Liver (tissue), 9 donors: Measurements from ENCODE around the gene ATG10. TPM values are rescaled to one million over a fixed set of nuclear protein-coding genes. Genes with fewer than 3 reads are reported as not detected.

Experiments
- DNase-seq: peaks from one replicate; pipeline ENCODE4 v3.0.0-alpha.2; 2017; ENCODE audit warnings: low spot score
- H3K27ac ChIP-seq, 2 donors: one replicate each; pipeline ENCODE4 v1.7.0; 2013; ENCODE audit warnings: inconsistent platforms in 2 of 2, low read length in 2 of 2, control low read depth in 1 of 2, low read depth in 1 of 2, mild to moderate bottlenecking in 1 of 2
- H3K27me3 ChIP-seq, 4 donors: one replicate each; pipeline versions ENCODE4 v1.6.1 to v1.7.0; 2013; ENCODE audit warnings: low read length in 3 of 4, inconsistent platforms in 1 of 4, mild to moderate bottlenecking in 1 of 4, moderate library complexity in 1 of 4; ENCODE audit not compliant: control insufficient read depth in 4 of 4, insufficient read depth in 4 of 4
- H3K36me3 ChIP-seq, 4 donors: one replicate each; pipeline versions ENCODE4 v1.6.1 to v1.7.0; 2013; ENCODE audit warnings: low read length in 3 of 4, mild to moderate bottlenecking in 3 of 4, low read depth in 1 of 4, moderate library complexity in 1 of 4; ENCODE audit not compliant: control insufficient read depth in 4 of 4, insufficient read depth in 3 of 4
- H3K4me1 ChIP-seq, 4 donors: one replicate each; pipeline versions ENCODE4 v1.6.1 to v1.7.0; 2013; ENCODE audit warnings: low read length in 3 of 4, mild to moderate bottlenecking in 3 of 4, moderate library complexity in 1 of 4; ENCODE audit not compliant: control insufficient read depth in 4 of 4, insufficient read depth in 4 of 4
- H3K4me3 ChIP-seq, 3 donors: one replicate each; pipeline versions ENCODE4 v1.6.1 to v1.7.0; 2013; ENCODE audit warnings: low read length in 3 of 3, control low read depth in 1 of 3, low read depth in 1 of 3, mild to moderate bottlenecking in 1 of 3
- H3K9ac ChIP-seq, 2 donors: one replicate each; pipeline ENCODE4 v1.7.0; 2013; ENCODE audit warnings: low read length in 2 of 2, mild to moderate bottlenecking in 2 of 2, moderate library complexity in 2 of 2, control low read depth in 1 of 2, low read depth in 1 of 2
- H3K9me3 ChIP-seq, 4 donors: one replicate each; pipeline versions ENCODE4 v1.6.1 to v1.7.0; 2013; ENCODE audit warnings: low read length in 3 of 4; ENCODE audit not compliant: control insufficient read depth in 4 of 4
- ATF3 ChIP-seq: IDR thresholded peaks from 2 replicates; pipeline ENCODE4 v1.6.1; 2016; ENCODE audit warnings: antibody characterized with exemption
- CTCF ChIP-seq: fragments of 150-350 bp; IDR thresholded peaks from 2 replicates; pipeline ENCODE4 v1.5.1; 2017; ENCODE audit warnings: improper control_type of control experiment, low read depth, low read length; ENCODE audit not compliant: missing input control
- EGR1 ChIP-seq, 2 donors: IDR thresholded peaks; 2 replicates each; pipeline ENCODE4 v1.6.1; 2016 to 2018; ENCODE audit warnings: antibody characterized with exemption in 2 of 2, low read depth in 2 of 2
- FOXA1 ChIP-seq: IDR thresholded peaks from 2 replicates; pipeline ENCODE4 v1.6.1; 2016; ENCODE audit warnings: antibody characterized with exemption
- FOXA2 ChIP-seq: IDR thresholded peaks from 2 replicates; pipeline ENCODE4 v1.6.1; 2016; ENCODE audit warnings: antibody characterized with exemption
- GABPA ChIP-seq, 2 donors: IDR thresholded peaks in 1 of 2; conservative IDR thresholded peaks in 1 of 2; 2 replicates each; pipeline ENCODE4 v1.6.1; 2016; ENCODE audit warnings: antibody characterized with exemption in 2 of 2, mild to moderate bottlenecking in 1 of 2, moderate library complexity in 1 of 2
- HNF4A ChIP-seq, 2 donors: conservative IDR thresholded peaks; 2 replicates each; pipeline ENCODE4 v1.6.1; 2016; ENCODE audit warnings: antibody characterized with exemption in 2 of 2, mild to moderate bottlenecking in 2 of 2
- HNF4G ChIP-seq: IDR thresholded peaks from 2 replicates; pipeline ENCODE4 v1.6.1; 2016; ENCODE audit warnings: antibody characterized with exemption
- JUND ChIP-seq, 2 donors: IDR thresholded peaks; 2 replicates each; pipeline ENCODE4 v1.6.1; 2016; ENCODE audit warnings: antibody characterized with exemption in 2 of 2
- MAX ChIP-seq: IDR thresholded peaks from 2 replicates; pipeline ENCODE4 v1.6.1; 2016; ENCODE audit warnings: antibody characterized with exemption
- NR2F2 ChIP-seq: IDR thresholded peaks from 2 replicates; pipeline ENCODE4 v1.6.1; 2016; ENCODE audit warnings: antibody characterized with exemption
- REST ChIP-seq: IDR thresholded peaks from 2 replicates; pipeline ENCODE4 v1.6.1; 2016; ENCODE audit warnings: antibody characterized with exemption, mild to moderate bottlenecking
- RXRA ChIP-seq, 2 donors: IDR thresholded peaks; 2 replicates each; pipeline ENCODE4 v1.6.1; 2017 to 2018; ENCODE audit warnings: antibody characterized with exemption in 2 of 2, mild to moderate bottlenecking in 1 of 2
- SP1 ChIP-seq: IDR thresholded peaks from 2 replicates; pipeline ENCODE4 v1.6.1; 2018; ENCODE audit warnings: antibody characterized with exemption, mild to moderate bottlenecking
- TAF1 ChIP-seq: conservative IDR thresholded peaks from 2 replicates; pipeline ENCODE4 v1.6.1; 2016; ENCODE audit warnings: antibody characterized with exemption, mild to moderate bottlenecking
- YY1 ChIP-seq: IDR thresholded peaks from 2 replicates; pipeline ENCODE4 v1.6.1; 2016; ENCODE audit warnings: antibody characterized with exemption, mild to moderate bottlenecking
- ZBTB33 ChIP-seq: IDR thresholded peaks from 2 replicates; pipeline ENCODE4 v1.6.1; 2016; ENCODE audit warnings: antibody characterized with exemption
- WGBS: extraction: QIAGEN DNeasy Blood & Tissue Kit; methylation state at CpG from one replicate; pipeline ENCODE4 v1.1.7; 2013; 5-methylcytosine and 5-hydroxymethylcytosine counted together
- polyA plus RNA-seq, 2 donors: library from polyadenylated mRNA; stranded (reverse) in 1 of 2; unstranded in 1 of 2; fragments of 200-250 nt in 1 of 2; fragments of >200 nt in 1 of 2; fragmentation: Nextera tagmentation in 1 of 2; extraction: Ambion mirVana in 1 of 2; gene quantifications; one replicate each; pipeline versions ENCODE4 v1.2.1 to v1.2.3, GENCODE V29; 2013 to 2015
- total RNA-seq, 2 donors: library from RNA; depleted of rRNA; stranded (reverse); fragments of >200 nt; gene quantifications; one replicate each; pipeline ENCODE4 v1.2.3, GENCODE V29; 2014
- donor health status: healthy.
- donor health status: healthy.
- donor health status: healthy.
- donor health status: healthy.
- donor health status: healthy.

Gene ATG10
- total and polyA plus RNA-seq, 4 donors = 3.1 to 7.8 (median 7.4) TPM

- no peak for DNase-seq
- Histone ChIP-seq H3K9me3 (no peaks in the 10 kb centered on the region), H3K27me3 (no peaks in the 10 kb centered on the region), H3K36me3 (no peaks in the 10 kb centered on the region), H3K4me3 (no peak overlapping the region), H3K9ac (no peak overlapping the region), H3K27ac (no peak overlapping the region), H3K4me1 (peaks cover 0 to 2% (median 0%) of the 10 kb centered on the region in 4 donors)
- WGBS = 89% methylated on average over 3 of the region's 3 CpGs
- TF ChIP-seq EGR1 (IDR thresholded peaks at IDR 0.05; ENCODE audit: low read depth in 2 of 2) (no peak), HNF4A (conservative IDR thresholded peaks at IDR 0.05) (no peak), YY1 (no peak), SP1 (no peak), REST (no peak), FOXA2 (no peak), ATF3 (no peak), FOXA1 (no peak), RXRA (IDR thresholded peaks at IDR 0.05) (no peak), GABPA (IDR thresholded peaks at IDR 0.05 in 1 of 2, conservative IDR thresholded peaks at IDR 0.05 in 1 of 2) (no peak), ZBTB33 (no peak), MAX (no peak), TAF1 (no peak), HNF4G (no peak), NR2F2 (no peak), JUND (IDR thresholded peaks at IDR 0.05) (no peak), CTCF (no peak)
Observed at GRCh38 chr5:82054004-82054710, 82.3 kb downstream of the ATG10 start.
